Activated T-cell treated with anti-CD3 and anti-CD28 coated beads for 48 hours (primary cell): Measurements from ENCODE around the gene DDX56.

Experiments used
- DNase-seq: peaks from one replicate; pipeline ENCODE4 v3.0.0-alpha.2; 2020; ENCODE audit warnings: low read depth

The DDX56 gene, protein sequence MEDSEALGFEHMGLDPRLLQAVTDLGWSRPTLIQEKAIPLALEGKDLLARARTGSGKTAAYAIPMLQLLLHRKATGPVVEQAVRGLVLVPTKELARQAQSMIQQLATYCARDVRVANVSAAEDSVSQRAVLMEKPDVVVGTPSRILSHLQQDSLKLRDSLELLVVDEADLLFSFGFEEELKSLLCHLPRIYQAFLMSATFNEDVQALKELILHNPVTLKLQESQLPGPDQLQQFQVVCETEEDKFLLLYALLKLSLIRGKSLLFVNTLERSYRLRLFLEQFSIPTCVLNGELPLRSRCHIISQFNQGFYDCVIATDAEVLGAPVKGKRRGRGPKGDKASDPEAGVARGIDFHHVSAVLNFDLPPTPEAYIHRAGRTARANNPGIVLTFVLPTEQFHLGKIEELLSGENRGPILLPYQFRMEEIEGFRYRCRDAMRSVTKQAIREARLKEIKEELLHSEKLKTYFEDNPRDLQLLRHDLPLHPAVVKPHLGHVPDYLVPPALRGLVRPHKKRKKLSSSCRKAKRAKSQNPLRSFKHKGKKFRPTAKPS

DNA sequence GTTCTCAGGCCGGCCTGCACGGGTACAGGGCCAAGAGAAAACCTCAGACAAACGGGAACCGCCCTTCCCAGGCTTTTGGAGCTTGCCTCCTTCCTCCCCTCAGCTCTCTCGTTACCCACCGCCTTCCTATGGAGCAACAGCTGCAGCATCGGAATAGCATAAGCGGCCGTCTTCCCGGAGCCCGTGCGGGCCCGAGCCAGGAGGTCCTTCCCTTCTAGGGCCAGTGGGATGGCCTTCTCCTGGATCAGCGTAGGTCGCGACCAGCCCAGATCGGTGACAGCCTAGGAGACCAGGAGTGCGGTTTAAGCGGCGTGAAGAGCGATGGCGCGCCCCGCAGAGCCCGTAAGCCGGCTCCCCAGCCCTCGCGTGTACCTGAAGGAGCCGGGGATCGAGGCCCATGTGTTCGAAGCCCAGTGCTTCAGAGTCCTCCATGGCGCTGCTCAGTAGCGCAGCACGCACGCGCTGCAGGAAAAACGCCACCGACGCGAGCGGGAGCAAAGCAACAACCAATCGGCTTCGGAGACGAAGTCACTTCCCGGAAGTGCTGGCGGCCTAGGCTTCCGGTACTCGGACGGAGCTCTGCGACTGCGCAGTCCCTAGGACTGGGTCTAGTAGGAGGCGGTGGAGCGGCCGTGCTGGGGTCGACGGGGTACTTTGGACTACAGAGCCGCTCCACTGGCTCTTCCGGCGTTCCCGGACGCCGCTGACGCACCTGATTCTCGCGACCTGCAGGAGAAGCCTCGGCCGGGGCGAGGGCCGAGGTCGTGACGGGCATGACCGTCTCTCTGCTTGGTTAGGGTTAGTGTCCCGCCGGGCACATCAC, at the start of gene DDX56:
DDX56 (minus strand) TSS at position 445 of the 823 bp plus-strand sequence; CDS start at position 432, 13 bp downstream.
- peak; percentile 92 for DNase-seq

DNA sequence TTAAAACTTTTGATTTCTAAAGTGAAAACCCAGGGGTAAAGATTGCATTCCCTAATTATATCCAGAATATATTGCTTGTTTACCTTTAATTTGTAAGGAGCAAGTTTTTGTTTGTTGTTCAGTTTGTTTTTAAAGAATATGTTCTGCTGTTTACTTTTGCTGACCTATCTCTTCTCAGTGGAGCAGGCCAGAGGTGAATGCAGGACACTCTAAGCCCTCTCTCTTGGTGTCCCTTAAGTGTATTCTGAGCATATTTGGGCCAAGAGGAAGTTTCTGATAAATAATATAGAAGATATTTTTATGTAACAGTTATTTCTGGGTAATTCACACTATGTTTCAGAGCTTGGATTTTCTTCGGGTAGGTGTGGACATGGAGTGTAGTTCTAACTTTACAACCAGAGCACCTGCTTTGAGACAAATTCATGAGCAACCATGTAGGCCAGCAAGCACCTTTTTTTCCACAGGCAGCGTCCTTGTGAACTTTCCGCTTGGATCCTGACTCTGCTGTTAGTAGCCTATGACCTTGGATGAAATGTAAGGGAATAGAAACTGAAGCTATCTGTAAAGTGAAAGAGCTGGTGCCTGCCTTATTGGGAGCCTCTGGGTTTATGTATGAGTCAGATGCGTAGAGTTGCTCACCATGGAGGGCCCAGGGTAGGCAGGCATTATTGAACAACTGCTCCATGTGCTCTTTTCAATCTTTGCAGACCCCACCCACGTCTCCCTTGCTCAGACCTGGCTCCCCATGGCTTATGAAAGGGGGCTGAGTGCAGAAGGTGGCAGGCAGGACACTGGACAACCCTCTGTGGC, 48.8 kb upstream of the DDX56 start:
- DNase-seq = peak; percentile 34

DNA sequence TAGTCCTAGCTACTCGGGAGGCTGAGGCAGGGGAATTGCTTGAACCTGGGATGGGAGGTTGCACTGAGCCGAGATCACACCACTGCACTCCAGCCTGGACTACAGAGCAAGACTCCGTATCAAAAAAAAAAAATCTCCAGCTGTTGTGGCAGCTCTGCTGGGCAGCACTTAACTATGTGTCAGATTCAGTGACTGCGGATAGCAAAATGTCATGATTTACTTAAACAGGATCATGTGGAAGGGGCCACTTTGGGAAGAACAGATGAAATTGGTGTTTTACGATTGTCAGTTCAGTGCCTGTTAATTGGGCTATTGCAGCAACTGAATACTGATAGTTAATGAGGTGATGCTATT, 48.0 kb upstream of the DDX56 start:
- DNase-seq = no peak

DNA sequence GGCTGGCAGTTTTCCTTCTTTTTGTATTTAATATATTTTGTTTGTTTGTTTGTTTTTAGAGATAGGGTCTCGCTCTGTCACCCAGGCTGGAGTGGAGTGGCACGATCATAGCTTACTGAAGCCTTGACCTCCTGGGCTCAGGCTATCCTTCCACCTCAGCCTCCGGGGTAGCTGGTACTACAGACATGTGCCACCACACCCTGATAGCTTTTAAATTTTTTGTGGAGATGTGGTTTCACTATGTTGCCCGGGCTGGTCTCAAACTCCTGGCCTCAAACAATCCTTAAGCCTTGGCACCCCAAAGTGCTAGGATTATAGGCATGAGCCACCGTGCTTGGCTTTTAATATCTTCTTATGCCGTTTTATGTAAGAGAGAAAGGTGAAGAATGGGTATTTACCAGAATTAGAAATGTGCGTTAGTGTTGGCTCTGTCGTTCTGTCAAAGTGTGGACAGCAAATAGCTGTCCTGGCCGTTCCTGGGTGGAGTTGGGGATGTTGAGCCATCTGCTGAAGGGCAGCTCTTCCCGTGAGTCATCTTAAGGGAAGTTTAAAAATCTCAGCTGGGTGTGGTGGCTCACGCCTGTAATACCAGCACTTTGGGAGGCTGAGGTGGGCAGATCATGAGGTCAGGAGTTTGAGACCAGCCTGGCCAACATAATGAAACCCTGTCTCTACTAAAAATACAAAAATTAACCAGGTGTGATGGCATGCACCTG, 47.5 kb upstream of the DDX56 start:
- DNase-seq = no peak

DNA sequence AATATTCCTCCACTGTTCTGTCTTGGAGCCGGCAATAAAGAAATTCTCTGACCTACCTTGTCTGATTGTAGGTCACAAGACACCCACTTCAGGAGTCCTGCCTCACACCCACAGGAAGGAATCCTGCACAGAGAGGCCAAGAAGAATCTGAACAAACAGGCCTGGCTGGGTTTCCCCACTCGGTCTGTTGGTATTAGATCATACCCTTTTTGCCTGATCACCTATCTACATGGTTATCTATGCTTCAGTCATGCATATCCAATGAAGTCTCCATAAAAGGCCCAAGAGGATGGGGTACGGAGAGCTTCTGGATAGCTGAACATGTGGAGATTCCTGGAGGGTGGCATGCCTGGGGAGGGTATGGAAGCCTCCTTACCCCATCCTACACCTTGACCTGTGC, 45.0 kb upstream of the DDX56 start:
- DNase-seq = no peak

DNA sequence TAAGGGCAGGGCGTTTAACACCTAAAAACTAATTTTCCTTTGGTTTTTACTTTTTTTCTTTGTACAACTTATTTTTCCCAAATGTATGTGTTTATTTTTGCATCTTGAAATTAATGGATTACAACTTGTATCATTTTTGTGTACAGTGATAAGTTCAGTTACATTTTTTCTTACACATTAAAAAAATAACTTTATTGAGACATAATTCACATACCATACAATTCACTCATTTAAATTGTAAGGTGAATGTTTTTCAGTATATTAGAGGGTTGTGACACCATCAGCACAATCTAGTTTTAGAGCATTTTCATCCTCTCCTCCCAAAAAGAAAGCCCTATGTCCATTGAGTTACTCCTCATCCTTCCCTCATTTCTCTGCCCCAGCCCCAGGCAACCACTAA, 44.3 kb upstream of the DDX56 start:
- DNase-seq = no peak

DNA sequence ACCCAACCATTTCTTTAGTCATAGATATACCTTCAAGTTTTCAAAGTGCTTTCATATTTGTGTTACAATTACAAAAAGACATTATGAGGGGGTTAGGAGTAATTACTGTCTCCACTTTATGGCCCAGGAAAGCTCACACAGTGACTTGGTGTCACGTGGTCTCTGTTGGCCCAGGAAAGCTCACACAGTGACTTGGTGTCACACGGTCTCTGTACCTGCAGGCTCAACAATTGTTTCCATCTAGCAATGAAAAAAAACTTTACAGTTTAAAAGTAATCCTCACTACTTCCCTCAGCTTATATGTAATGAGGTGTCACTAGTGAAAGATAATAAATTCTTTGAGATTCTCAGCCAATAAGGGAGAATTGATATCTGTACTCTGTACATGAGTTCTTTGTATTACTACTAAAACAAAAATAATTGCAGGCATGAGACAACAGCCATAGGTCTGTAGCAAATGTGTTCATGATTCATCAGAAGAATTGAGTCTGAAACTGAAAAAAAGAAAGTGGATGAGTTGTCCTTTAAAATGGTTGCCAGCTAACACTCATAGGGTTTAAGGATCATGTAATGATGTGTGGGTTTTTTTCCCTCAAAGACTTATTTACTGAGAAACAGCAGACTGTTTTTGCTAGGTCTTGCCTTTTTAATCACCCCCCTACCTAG, 43.6 kb upstream of the DDX56 start:
- DNase-seq = peak; percentile 27

DNA sequence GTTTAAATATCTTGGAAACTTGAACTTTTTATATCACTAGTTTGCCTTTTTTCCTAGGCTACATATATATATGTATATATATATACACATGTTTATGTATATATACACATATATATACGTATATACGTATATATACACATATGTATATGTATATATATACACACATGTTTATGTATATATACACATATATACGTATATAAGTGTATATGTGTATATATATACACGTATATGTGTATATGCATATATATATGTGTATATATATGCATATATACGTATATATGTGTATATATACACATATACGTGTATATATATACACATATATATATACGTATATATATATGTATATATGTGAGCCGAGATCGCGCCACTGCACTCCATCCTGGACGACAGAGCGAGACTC, 42.8 kb upstream of the DDX56 start:
- DNase-seq = no peak

DNA sequence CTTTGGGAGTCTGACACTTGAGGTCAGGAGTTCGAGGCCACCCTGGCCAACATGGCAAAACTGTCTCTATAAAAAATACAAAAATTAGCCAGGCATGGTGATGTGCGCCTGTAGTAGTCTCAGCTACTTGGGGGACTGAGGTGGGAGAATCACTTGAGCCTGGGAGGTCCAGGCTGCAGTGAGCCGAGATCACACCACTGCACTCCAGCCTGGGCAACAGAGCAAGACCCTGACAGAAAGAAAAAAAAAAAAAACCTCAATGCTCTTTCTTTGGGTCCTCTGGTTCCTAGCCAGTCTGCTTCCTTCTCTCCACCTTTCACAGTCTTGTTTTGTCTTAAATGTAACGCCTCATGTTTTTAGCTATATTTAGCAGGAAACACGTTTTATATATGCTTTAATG, 42.1 kb upstream of the DDX56 start:
- DNase-seq = no peak

DNA sequence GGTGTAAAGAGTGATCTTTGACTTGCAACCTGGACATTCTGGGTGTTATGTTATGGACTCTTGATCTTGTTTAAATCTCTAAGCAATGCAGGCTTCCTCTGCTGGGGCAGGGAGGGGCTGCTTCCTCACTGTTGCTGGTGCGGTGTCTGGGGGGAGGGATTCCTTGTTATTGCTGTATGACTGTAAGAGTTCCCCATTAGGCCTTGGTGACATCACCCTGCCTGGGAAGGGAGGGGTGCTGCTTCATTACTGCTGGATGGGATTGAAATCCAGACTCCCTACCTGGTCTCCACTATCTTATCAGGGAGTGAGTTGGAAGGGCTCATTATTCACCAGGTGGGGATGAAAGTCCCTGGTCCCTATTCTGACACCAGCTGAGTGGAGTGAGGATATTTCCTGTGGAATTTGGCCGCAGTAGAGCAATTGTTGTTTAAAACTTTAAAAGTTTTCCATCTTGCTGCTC, 41.5 kb upstream of the DDX56 start:
- no peak for DNase-seq

DNA sequence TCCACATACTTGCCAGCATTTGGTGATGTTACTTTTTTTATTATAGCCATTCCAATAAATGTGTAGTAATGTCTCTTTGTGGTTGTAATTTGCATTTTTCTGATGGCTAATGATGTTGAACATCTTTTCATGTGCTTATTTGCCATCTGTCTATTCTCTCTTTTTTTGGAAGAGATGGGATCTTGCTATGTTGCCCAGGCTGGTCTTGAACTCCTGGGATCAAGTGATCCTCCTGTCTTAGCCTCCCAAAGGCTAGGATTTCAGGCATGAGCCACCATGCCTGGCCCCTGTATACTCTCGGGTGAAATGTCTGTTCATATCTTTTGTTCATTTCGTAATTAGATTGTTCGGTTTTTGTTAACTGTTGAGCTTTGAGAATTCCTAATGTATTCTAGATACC, 36.1 kb upstream of the DDX56 start:
- no peak for DNase-seq

DNA sequence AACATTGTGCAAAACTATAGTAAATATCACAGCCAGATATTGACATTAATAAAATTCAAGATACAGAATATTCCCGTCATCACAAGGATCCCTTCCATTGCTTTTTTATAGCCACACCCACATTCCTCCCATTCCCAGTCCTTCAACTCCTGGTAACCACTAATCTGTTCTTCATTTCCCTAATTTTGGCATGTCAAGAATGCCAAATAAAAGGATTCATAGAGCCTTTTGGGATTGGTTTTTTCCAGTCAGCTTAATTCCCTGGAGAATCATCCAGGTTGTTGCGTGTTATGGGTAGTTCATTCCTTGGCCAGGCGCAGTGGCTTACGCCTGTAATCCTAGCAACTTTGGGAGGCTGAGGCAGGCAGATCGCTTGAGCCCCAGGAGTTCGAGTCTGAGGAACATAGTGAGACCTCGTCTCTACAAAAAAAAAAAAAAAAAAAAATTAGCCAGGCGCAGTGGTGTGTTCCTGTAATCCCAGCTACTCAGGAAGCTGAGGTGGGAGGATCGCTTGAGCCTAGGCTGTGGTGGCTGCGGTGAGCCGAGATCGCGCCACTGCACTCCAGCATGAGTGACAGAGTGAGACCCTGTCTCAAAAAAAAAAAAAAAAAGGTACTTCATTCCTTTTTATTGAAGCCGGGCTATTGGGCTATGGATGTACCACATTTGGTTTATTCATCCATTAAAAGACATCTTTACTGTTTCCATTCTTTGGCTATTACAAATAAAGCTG, 35.4 kb upstream of the DDX56 start:
- no peak for DNase-seq

DNA sequence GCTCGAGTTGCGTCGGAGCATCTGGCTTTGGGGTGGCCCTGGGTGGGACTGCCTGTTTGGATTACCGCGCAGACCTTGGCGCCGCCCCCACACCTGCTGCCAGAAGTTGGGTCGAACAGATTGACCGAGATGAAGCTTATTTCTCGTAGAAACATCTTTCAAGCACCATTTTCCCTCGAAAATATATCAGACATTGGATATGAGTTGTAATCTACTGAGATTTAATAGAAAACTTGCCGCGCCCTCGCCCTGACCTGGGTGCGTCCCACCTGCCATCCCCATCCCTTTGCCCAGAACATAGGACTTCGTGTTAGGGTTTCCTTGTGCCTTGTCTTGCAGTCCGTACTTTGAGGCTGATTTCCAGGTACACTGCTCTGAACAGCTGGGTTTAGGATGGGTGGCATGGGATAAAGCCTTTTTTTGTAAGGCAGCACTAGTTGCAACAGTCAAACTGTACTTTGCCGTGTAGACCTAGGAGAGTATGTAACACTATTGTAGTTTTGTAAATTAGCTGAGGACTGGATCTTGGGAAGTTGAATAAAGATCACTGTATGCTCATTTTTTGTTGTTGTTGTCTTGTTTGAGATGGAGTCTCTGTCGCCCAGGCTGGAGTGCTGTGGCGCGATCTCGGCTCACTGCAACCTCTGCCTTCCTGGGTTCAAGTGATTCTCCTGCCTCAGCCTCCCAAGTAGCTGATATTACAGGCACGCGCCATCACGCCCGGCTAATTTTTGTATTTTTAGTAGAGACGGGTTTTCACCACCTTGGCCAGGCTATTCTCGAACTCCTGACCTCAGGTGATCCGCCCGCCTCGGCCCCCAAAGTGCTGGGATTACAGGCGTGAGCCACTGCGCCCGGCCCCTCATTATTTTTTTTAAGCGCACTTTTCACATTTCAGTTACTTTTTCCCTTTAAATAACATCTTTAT, 33.7 kb upstream of the DDX56 start:
- DNase-seq = no peak

DNA sequence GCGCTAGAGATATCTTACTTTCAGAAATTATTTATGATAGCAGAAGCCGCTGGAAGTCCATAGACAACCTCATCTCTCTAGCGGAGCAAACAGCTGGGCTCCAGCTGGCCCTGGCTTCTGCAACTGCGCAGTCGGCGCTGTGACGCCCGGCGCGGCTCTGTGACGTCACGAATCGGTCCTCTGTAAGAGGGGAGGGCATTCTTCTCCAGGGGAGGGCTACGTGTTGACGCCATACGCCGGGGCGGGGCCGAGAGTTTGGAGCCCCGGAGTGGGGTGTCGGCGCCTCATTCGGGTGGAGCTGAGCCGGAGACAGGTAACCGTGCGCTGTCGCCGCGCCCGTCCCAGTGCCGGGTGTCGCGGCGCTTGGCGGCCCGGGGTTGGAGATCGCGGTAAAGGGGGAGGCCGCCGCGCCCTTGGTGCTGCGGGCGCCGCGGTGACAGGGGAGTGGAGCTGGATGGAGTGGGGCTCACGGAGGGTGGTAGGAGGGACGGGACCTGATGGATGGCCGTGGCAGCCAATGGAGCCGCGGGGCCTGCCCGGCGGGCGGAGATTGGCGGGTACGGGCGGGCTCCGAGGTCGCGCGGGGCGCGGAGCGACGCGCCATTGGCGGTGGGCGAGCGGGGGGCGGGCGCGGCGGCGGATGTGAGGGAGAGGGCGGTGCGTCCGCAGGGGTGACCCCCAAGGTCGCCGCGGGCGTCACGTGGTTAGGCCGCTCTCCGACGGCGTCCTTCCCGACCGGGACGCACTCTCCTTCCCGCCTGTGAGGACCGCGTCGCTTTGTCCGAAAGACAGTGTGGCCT, 32.8 kb upstream of the DDX56 start, which contains the start of gene OGDH:
OGDH (plus strand) TSS at position 287 of the 800 bp plus-strand sequence. CDS start 17,717 bp downstream, outside the sequence.
- peak; percentile 99 for DNase-seq

DNA sequence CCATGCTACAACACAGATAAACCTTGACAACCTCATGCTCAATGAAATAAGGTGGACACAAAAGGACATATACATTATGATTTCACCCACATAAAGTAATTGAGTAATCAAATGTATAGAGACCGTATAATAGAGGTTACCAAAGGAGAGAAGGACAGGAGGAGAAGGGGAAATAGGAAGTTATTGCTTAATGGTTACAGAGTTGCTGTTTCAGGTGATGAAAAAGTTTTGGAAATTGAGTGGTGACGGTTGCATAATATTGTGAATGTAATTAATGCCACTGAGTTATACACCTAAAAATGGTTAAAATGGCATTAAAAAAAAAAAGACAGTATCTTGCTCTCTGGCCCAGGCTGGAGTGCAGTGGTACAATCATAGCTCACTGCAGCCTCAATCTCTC, 31.2 kb upstream of the DDX56 start:
- DNase-seq = no peak

DNA sequence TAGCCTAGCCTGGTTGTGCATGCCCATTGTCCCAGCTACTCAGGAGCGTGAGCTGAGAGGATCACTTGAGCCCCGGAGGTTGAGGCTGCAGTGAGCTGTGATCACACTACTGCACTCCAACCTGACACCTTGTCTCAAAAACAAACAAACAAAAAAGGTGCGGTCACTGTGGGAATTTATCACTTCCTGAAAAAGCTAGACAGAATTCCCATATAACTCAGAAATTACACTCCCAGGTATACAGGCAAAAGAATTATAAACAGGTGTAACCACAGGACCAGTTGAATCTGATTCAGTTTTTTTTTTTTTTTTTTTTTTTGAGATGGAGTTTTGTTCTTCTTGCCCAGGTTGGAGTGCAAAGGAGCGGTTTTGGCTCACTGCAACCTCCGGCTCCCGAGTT, 29.5 kb upstream of the DDX56 start:
- no peak for DNase-seq

DNA sequence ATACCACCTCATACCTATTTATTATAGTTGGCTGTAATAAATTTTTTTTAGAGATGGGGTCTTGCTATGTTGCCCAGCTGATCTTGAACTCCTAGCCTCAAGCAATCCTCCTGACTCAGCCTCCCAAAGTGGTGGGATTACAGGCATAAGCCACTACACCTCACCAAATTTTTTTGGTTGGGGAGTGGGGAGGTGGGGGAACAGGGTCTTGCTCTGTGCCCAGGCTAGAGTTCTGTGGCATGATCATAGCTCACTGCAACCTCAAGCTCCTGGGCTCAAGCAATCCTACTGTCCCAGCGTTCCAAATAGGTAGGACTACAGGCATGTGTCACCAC, 28.8 kb upstream of the DDX56 start:
- no peak for DNase-seq

DNA sequence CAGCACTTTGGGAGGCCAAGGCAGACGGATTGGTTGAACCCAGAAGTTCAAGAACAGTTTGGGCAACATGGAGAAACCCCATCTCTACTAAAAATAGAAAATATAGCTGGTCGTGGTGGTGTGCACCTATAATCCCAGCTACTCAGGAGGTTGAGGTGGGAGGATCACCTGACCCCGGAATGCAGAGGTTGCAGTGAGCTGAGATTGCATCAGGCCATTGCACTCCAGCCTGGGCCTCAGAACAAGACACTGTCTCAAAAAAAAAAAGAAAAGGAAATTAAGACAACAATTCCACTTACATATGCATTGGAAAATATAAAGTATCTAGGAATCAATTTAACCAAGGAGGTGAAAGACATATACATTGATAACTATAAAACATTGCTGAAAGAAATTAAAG, 25.5 kb upstream of the DDX56 start:
- no peak for DNase-seq
